H9 (cell line): ENCODE results near the gene ZHX3. TPM values are rescaled to one million over a fixed set of nuclear protein-coding genes. Genes with fewer than 3 reads are reported as not detected.
A peak's percentile ranks its signal among the peaks of the same experiment; 100 is the strongest.

Source experiments
- DNase-seq: peaks from one replicate; pipeline ENCODE4 v3.0.0-alpha.2; 2017
- H2AFZ ChIP-seq: one replicate; pipeline ENCODE4 v1.6.1; 2013; ENCODE audit warnings: mild to moderate bottlenecking, low read length, control low read depth, moderate library complexity
- H2AK5ac ChIP-seq: 2 replicates; pipeline ENCODE4 v1.6.1; 2013; ENCODE audit warnings: low read length, control low read depth, mixed read lengths; ENCODE audit not compliant: insufficient read length
- H2BK120ac ChIP-seq: one replicate; pipeline ENCODE4 v1.6.1; 2013; ENCODE audit warnings: low read depth, mild to moderate bottlenecking, low read length, control low read depth, inconsistent platforms; ENCODE audit not compliant: poor library complexity, severe bottlenecking
- H2BK12ac ChIP-seq: 2 replicates; pipeline ENCODE4 v1.6.1; 2013; ENCODE audit warnings: low read length, control low read depth, mixed read lengths, low read depth; ENCODE audit not compliant: insufficient read length
- H2BK15ac ChIP-seq: 2 replicates; pipeline ENCODE4 v1.6.1; 2013; ENCODE audit warnings: low read depth, low read length, control low read depth
- H2BK20ac ChIP-seq: one replicate; pipeline ENCODE4 v1.6.1; 2013; ENCODE audit warnings: low read depth, mild to moderate bottlenecking, low read length, control low read depth, inconsistent platforms; ENCODE audit not compliant: poor library complexity, severe bottlenecking
- H2BK5ac ChIP-seq: 2 replicates; pipeline ENCODE4 v1.6.1; 2013; ENCODE audit warnings: low read length, control low read depth, mixed read lengths; ENCODE audit not compliant: insufficient read length
- H3K14ac ChIP-seq: 2 replicates; pipeline ENCODE4 v1.6.1; 2013; ENCODE audit warnings: low read length, control low read depth; ENCODE audit not compliant: insufficient read depth
- H3K18ac ChIP-seq: 2 replicates; pipeline ENCODE4 v1.6.1; 2013; ENCODE audit warnings: low read depth, mild to moderate bottlenecking, mixed read lengths, low read length, control low read depth; ENCODE audit not compliant: insufficient read length
- H3K23ac ChIP-seq: 2 replicates; pipeline ENCODE4 v1.6.1; 2013; ENCODE audit warnings: low read length, control low read depth, mixed read lengths, low read depth; ENCODE audit not compliant: insufficient read length
- H3K23me2 ChIP-seq: 2 replicates; pipeline ENCODE4 v1.6.1; 2013; ENCODE audit warnings: low read depth, mild to moderate bottlenecking, mixed read lengths, low read length, control low read depth; ENCODE audit not compliant: insufficient read length, poor library complexity, severe bottlenecking
- H3K27ac ChIP-seq: 2 replicates; pipeline ENCODE4 v1.5.1; 2013; ENCODE audit warnings: low read length, control low read depth, mixed read lengths, low read depth; ENCODE audit not compliant: insufficient read length
- H3K27me3 ChIP-seq: 2 replicates; pipeline ENCODE4 v1.6.1; 2013; ENCODE audit warnings: low read length, control low read depth, inconsistent platforms; ENCODE audit not compliant: insufficient read depth
- H3K4ac ChIP-seq: 2 replicates; pipeline ENCODE4 v1.6.1; 2013; ENCODE audit warnings: low read depth, mild to moderate bottlenecking, control low read depth, inconsistent platforms, low read length, moderate library complexity
- H3K4me1 ChIP-seq: 2 replicates; pipeline ENCODE4 v1.6.1; 2013; ENCODE audit warnings: low read length, control low read depth, inconsistent platforms; ENCODE audit not compliant: insufficient read depth
- H3K4me2 ChIP-seq: 2 replicates; pipeline ENCODE4 v1.6.1; 2013; ENCODE audit warnings: low read length, control low read depth, mixed read lengths; ENCODE audit not compliant: insufficient read length, insufficient read depth
- H3K56ac ChIP-seq: 2 replicates; pipeline ENCODE4 v1.6.1; 2013; ENCODE audit warnings: low read depth, mild to moderate bottlenecking, mixed read lengths, low read length, control low read depth; ENCODE audit not compliant: insufficient read length
- H3K79me1 ChIP-seq: 2 replicates; pipeline ENCODE4 v1.6.1; 2013; ENCODE audit warnings: low read depth, mild to moderate bottlenecking, moderate library complexity, low read length, control low read depth, inconsistent platforms; ENCODE audit not compliant: insufficient read depth, poor library complexity, severe bottlenecking
- H3K79me2 ChIP-seq: 2 replicates; pipeline ENCODE4 v1.6.1; 2013; ENCODE audit warnings: low read length, control low read depth, inconsistent platforms; ENCODE audit not compliant: insufficient read depth
- H3K9ac ChIP-seq: 2 replicates; pipeline ENCODE4 v1.6.1; 2013; ENCODE audit warnings: low read length, control low read depth, mixed read lengths; ENCODE audit not compliant: insufficient read length; ENCODE audit errors: extremely low read depth
- H3K9me3 ChIP-seq: one replicate; pipeline ENCODE4 v1.6.1; 2013; ENCODE audit warnings: low read depth, low read length, inconsistent platforms; ENCODE audit not compliant: control insufficient read depth
- H3T11ph ChIP-seq: one replicate; pipeline ENCODE4 v1.6.1; 2013; ENCODE audit warnings: mild to moderate bottlenecking, low read length, control low read depth, inconsistent platforms
- H4K20me1 ChIP-seq: one replicate; pipeline ENCODE4 v1.6.1; 2013; ENCODE audit not compliant: control insufficient read depth, insufficient read length, insufficient read depth
- H4K5ac ChIP-seq: 2 replicates; pipeline ENCODE4 v1.6.1; 2013; ENCODE audit warnings: low read depth, mild to moderate bottlenecking, mixed read lengths, low read length, control low read depth; ENCODE audit not compliant: insufficient read length
- H4K8ac ChIP-seq: replicated peaks from 2 replicates; pipeline ENCODE4 v1.6.1; 2013; ENCODE audit warnings: low read length, control low read depth, mixed read lengths, low read depth; ENCODE audit not compliant: insufficient read length
- H4K91ac ChIP-seq: 2 replicates; pipeline ENCODE4 v1.6.1; 2013; ENCODE audit warnings: low read depth, mild to moderate bottlenecking, moderate library complexity, mixed read lengths, low read length, control low read depth; ENCODE audit not compliant: insufficient read length
- H3K27ac Mint-ChIP-seq, 3 experiments: 2 replicates in 2 of 3; 3 replicates in 1 of 3; pipeline ENCODE4 v1.8.0; 2020 to 2021; ENCODE audit warnings: mixed read lengths in 3 of 3, mild to moderate bottlenecking in 1 of 3, moderate library complexity in 1 of 3
- H3K27me3 Mint-ChIP-seq: 2 replicates; pipeline ENCODE4 v1.8.0; 2021; ENCODE audit warnings: low read depth, mild to moderate bottlenecking, moderate library complexity, mixed read lengths
- H3K36me3 Mint-ChIP-seq, 3 experiments: 2 replicates in 2 of 3; 3 replicates in 1 of 3; pipeline ENCODE4 v1.8.0; 2020 to 2021; ENCODE audit warnings: low read depth in 3 of 3, mixed read lengths in 3 of 3; ENCODE audit not compliant: insufficient read depth in 1 of 3
- H3K4me1 Mint-ChIP-seq, 2 experiments: 2 replicates each; pipeline ENCODE4 v1.8.0; 2020; ENCODE audit warnings: mixed read lengths in 2 of 2
- H3K4me3 Mint-ChIP-seq, 2 experiments: 2 replicates in 1 of 2; 3 replicates in 1 of 2; pipeline ENCODE4 v1.8.0; 2020 to 2021; ENCODE audit warnings: mild to moderate bottlenecking in 2 of 2, mixed read lengths in 2 of 2, moderate library complexity in 1 of 2
- H3K9me3 Mint-ChIP-seq, 2 experiments: 2 replicates in 1 of 2; 3 replicates in 1 of 2; pipeline ENCODE4 v1.8.0; 2020; ENCODE audit warnings: mild to moderate bottlenecking in 2 of 2, mixed read lengths in 2 of 2, moderate library complexity in 1 of 2
- CTCF ChIP-seq: fragments of 200-600 bp; sonication (generic); conservative IDR thresholded peaks from 3 replicates; pipeline ENCODE4 v1.8.0; 2021; ENCODE audit warnings: antibody characterized with exemption, mild to moderate bottlenecking
- WGBS: extraction: QIAGEN DNeasy Blood & Tissue Kit; methylation state at CpG from one replicate; pipeline ENCODE4 v1.1.7; 2013; ENCODE audit warnings: missing lambda C conversion rate, low lambda C conversion rate, mixed read lengths; ENCODE audit not compliant: insufficient read length; ENCODE audit errors: extremely low coverage; 5-methylcytosine and 5-hydroxymethylcytosine counted together
- total RNA-seq: library from RNA; stranded (reverse); gene quantifications from 2 replicates; pipeline ENCODE4 v1.2.1, GENCODE V29; 2021

The ZHX3 gene
- total RNA-seq, 1 experiment from 2014 or later = 4.4 TPM

- no peak overlapping the region for H4K5ac ChIP-seq
- peak overlapping the region; percentile 68 to 88 for H3K4me3 Mint-ChIP-seq
- H3K9me3 Mint-ChIP-seq = peaks cover 7 to 12% of the 10 kb centered on the region in 2 experiments
- no peak overlapping the region for H3K56ac ChIP-seq
- H4K91ac ChIP-seq = no peak overlapping the region
- no peak overlapping the region for H2BK12ac ChIP-seq
- DNase-seq = no peak
- peaks cover 19% of the 10 kb centered on the region for H3K27me3 ChIP-seq
- no peaks in the 10 kb centered on the region for H4K20me1 ChIP-seq
- peaks cover 4% of the 10 kb centered on the region for H3K9me3 ChIP-seq
- H2BK5ac ChIP-seq = no peak overlapping the region
- no peak overlapping the region; the same call in 1 of the 2 replicates for H2BK15ac ChIP-seq
- no peak overlapping the region for H2BK120ac ChIP-seq
- peaks cover 0 to 6% (median 5%) of the 10 kb centered on the region in 3 experiments; a peak in 5 of 7 replicates for H3K36me3 Mint-ChIP-seq
- H3K27ac ChIP-seq = no peak overlapping the region
- H3K4me1 ChIP-seq = no peaks in the 10 kb centered on the region
- H3K4ac ChIP-seq = no peak overlapping the region
- no peak overlapping the region for H2AFZ ChIP-seq
- peaks cover 59% of the 10 kb centered on the region for H3K27me3 Mint-ChIP-seq
- peaks cover 3% of the 10 kb centered on the region for H3K23me2 ChIP-seq
- no peak for TF ChIP-seq CTCF
- no peak overlapping the region for H3K23ac ChIP-seq
- H3K14ac ChIP-seq = no peak overlapping the region
- no peak overlapping the region for H3K27ac Mint-ChIP-seq
- peaks cover 10 to 11% of the 10 kb centered on the region in 2 experiments for H3K4me1 Mint-ChIP-seq
- H4K8ac ChIP-seq = no peak overlapping the region
- H2AK5ac ChIP-seq = no peak overlapping the region
- H3K79me2 ChIP-seq = no peaks in the 10 kb centered on the region
- no peak overlapping the region for H3K18ac ChIP-seq
- H3T11ph ChIP-seq = no peak overlapping the region
- no CpG with 5 or more reads among the region's 13 CpGs for WGBS
- H2BK20ac ChIP-seq = no peak overlapping the region
- H3K9ac ChIP-seq = no peak overlapping the region
- peak overlapping the region; percentile 81 for H3K4me2 ChIP-seq
- H3K79me1 ChIP-seq = no peaks in the 10 kb centered on the region
These were observed 49.8 kb upstream of the ZHX3 start for GRCh38 chr20:41367393-41367695.
